ENCODE results near the gene PLXNA2. TPM values are rescaled to one million over a fixed set of nuclear protein-coding genes. Genes with fewer than 3 reads are reported as not detected.

PLXNA2 gene
- total and polyA plus RNA-seq, 2 of the 4 experiments (the other 2 are of a cell fraction), result 0.72 to 1.1 TPM

GRCh38 chr1:208129487-208129886, 114.7 kb downstream of the PLXNA2 start:
- ATAC-seq (ENCODE audit: low read depth) (no peak), DNase-seq (no peak)
- Histone ChIP-seq H3K9me1 (ENCODE audit: insufficient read depth, low read length) (no peaks in the 10 kb centered on the region), H2BK120ac (ENCODE audit: low read depth, low read length) (no peak overlapping the region), H3K9me3 (ENCODE audit: control insufficient read depth, insufficient read depth, low read length) (no peaks in the 10 kb centered on the region), H2BK20ac (ENCODE audit: low read depth, low read length) (no peak overlapping the region), H4K8ac (ENCODE audit: low read depth in 2 of 2, low read length in 2 of 2) (no peak overlapping the region), H2BK15ac (ENCODE audit: low read depth, low read length) (no peak overlapping the region), H3K23ac (ENCODE audit: low read depth, low read length) (no peak overlapping the region), H3K4me1 (ENCODE audit: control insufficient read depth, insufficient read depth, low read length) (no peaks in the 10 kb centered on the region), H3K36me3 (ENCODE audit: control insufficient read depth, insufficient read depth, low read length) (no peaks in the 10 kb centered on the region), H3K4me2 (ENCODE audit: low read depth, low read length) (no peak overlapping the region), H3K56ac (ENCODE audit: extremely low read depth, insufficient read depth, low read length) (no peak overlapping the region), H3K27ac (ENCODE audit: insufficient read depth, low read length) (no peak overlapping the region), H3K27me3 (ENCODE audit: control insufficient read depth, insufficient read depth, low read length) (no peaks in the 10 kb centered on the region), H2AK5ac (ENCODE audit: low read depth, low read length) (no peak overlapping the region), H4K91ac (ENCODE audit: insufficient read depth, low read depth, low read length) (no peak overlapping the region), H4K5ac (ENCODE audit: low read depth, low read length) (no peak overlapping the region), H2BK5ac (ENCODE audit: low read depth, low read length, poor library complexity, severe bottlenecking) (no peak overlapping the region), H4K20me1 (ENCODE audit: insufficient read depth, low read length) (no peaks in the 10 kb centered on the region), H3K79me1 (ENCODE audit: low read depth in 1 of 2, low read length in 2 of 2) (no peaks in the 10 kb centered on the region), H3K9ac (ENCODE audit: low read depth, low read length) (no peak overlapping the region), H3K4ac (ENCODE audit: low read depth, low read length) (no peak overlapping the region), H2AK9ac (replicated peaks; ENCODE audit: low read depth, low read length, poor library complexity) (no peak overlapping the region), H3K4me3 (ENCODE audit: insufficient read depth, low read depth, low read length) (no peak overlapping the region), H3K18ac (ENCODE audit: low read depth, low read length) (no peak overlapping the region), H3K14ac (replicated peaks; ENCODE audit: low read depth, low read length) (no peak overlapping the region), H2AFZ (replicated peaks; ENCODE audit: low read length, poor library complexity) (no peak overlapping the region)
- no CpG with 5 or more reads among the region's 1 CpG for WGBS, 2 experiments (ENCODE audit: extremely low coverage in 2 of 2, insufficient read length in 1 of 2)
- no peak for TF ChIP-seq USF2 (IDR thresholded peaks at IDR 0.05; ENCODE audit: low read depth, low read length)
- no peak for TF ChIP-seq MXI1 (IDR thresholded peaks at IDR 0.05; ENCODE audit: borderline replicate concordance, low read depth, low read length)
- no peak for TF ChIP-seq NFE2L2 (IDR thresholded peaks at IDR 0.05; ENCODE audit: low read depth, low read length)
- no peak for TF ChIP-seq CHD1 (IDR thresholded peaks at IDR 0.05; ENCODE audit: low read depth, low read length)
- TF ChIP-seq RCOR1 (IDR thresholded peaks at IDR 0.05; ENCODE audit: insufficient replicate concordance, low read length), result no peak
- TF ChIP-seq ELK1 (IDR thresholded peaks at IDR 0.05; ENCODE audit: borderline replicate concordance, low read depth, low read length), result no peak
- TF ChIP-seq SMC3 (IDR thresholded peaks at IDR 0.05; ENCODE audit: low read depth, low read length), result no peak
- intact Hi-C loops (cut with micrococcal nuclease) (no loop called here), in situ Hi-C loops (cut with MboI; ENCODE audit: low sequenced_read_pairs) (no loop called here), dilution Hi-C loops (cut with HindIII; ENCODE audit: low sequenced_read_pairs, unreplicated experiment) (no loop called here)
- CTCF ChIA-PET, result interaction anchor here (0.9 kb wide), 1 partner anchor 107 kb away, joined by 3 read pairs; no protein-coding TSS in a partner anchor
- no TSS peak for BruUV-seq (replicated peaks)
- POLR2A ChIA-PET (ENCODE audit: unreplicated experiment), result no interaction called here
